Body of pancreas (tissue), 4 donors: Measurements from ENCODE around the gene DFFB. TPM values are rescaled to one million over a fixed set of nuclear protein-coding genes. Genes with fewer than 3 reads are reported as not detected.

Experiments used
- ATAC-seq: fragments of 150-250 bp; one replicate; pipeline ENCODE4 v1.9.1; 2016
- DNase-seq, 4 donors: peaks; one replicate each; pipeline ENCODE4 v3.0.0-alpha.2; 2019
- H3K27ac ChIP-seq, 4 donors: fragments of 200-600 bp; sonication (generic); 1 replicate in 3 of 4; 2 replicates in 1 of 4; pipeline versions ENCODE4 v1.5.1 to v1.6.1; 2016 to 2019; ENCODE audit warnings: mild to moderate bottlenecking in 1 of 4, mixed read lengths in 1 of 4, moderate library complexity in 1 of 4
- H3K27me3 ChIP-seq, 2 donors: fragments of 200-600 bp; sonication (generic); one replicate each; pipeline ENCODE4 v1.6.0; 2016; ENCODE audit warnings: mild to moderate bottlenecking in 1 of 2
- H3K36me3 ChIP-seq, 2 donors: fragments of 200-600 bp; sonication (generic); replicated peaks in 1 of 2; 2 replicates each; pipeline ENCODE4 v1.5.1; 2016; ENCODE audit warnings: low read depth in 2 of 2; ENCODE audit not compliant: insufficient read depth in 1 of 2
- H3K4me1 ChIP-seq: fragments of 200-600 bp; sonication (generic); one replicate; pipeline ENCODE4 v1.6.0; 2016
- H3K4me3 ChIP-seq, 2 donors: fragments of 200-600 bp; sonication (generic); 1 replicate in 1 of 2; 2 replicates in 1 of 2; pipeline ENCODE4 v1.5.1; 2016 to 2019
- H3K9me3 ChIP-seq, 3 donors: fragments of 200-600 bp; sonication (generic); 1 replicate in 2 of 3; 2 replicates in 1 of 3; pipeline ENCODE4 v1.5.1; 2016
- CTCF ChIP-seq, 7 experiments: fragments of 450-650 bp in 4 of 7; fragments of 200-600 bp in 3 of 7; sonication (generic) in 3 of 7; IDR thresholded peaks; one replicate each; pipeline ENCODE4 v1.5.1; 2016 to 2019; ENCODE audit warnings: antibody characterized with exemption in 7 of 7
- POLR2A ChIP-seq, 3 donors: fragments of 450-650 bp; IDR thresholded peaks; one replicate each; pipeline ENCODE4 v1.6.1; 2016; ENCODE audit warnings: antibody characterized with exemption in 3 of 3, mild to moderate bottlenecking in 2 of 3
- WGBS, 2 donors: methylation state at CpG; one replicate each; pipeline ENCODE4 v1.1.5; 2017; 5-methylcytosine and 5-hydroxymethylcytosine counted together
- intact Hi-C: fragments of 100-400 bp; cut with DNase I; formaldehyde crosslinking; loops from one replicate; pipeline ENCODE4 v1.15.1; 2023
- total RNA-seq, 2 donors: library from RNA; depleted of rRNA; stranded (reverse); fragments of >200 nt; gene quantifications; one replicate each; pipeline ENCODE4 v1.1.0, GENCODE V29; 2016

DFFB gene
- total RNA-seq, 2 donors from 2014 or later: 6.5 to 13.5 TPM

GRCh38 chr1:3886106-3886670 lies 28.9 kb downstream of the DFFB start:
- peaks cover 7 to 14% of the 10 kb centered on the region in 2 donors for H3K36me3 ChIP-seq

GRCh38 chr1:3886691-3887090 lies 29.4 kb downstream of the DFFB start:
- H3K27ac ChIP-seq: no peak overlapping the region
- intact Hi-C loops: no loop called here
- ATAC-seq: no peak
- H3K27me3 ChIP-seq: no peaks in the 10 kb centered on the region
- H3K9me3 ChIP-seq: no peaks in the 10 kb centered on the region
- H3K36me3 ChIP-seq: peaks cover 7 to 14% of the 10 kb centered on the region in 2 donors
- DNase-seq: no peak
- TF ChIP-seq CTCF (IDR thresholded peaks at IDR 0.05) (no peak), POLR2A (IDR thresholded peaks at IDR 0.05) (no peak)
- H3K4me3 ChIP-seq: no peak overlapping the region
- H3K4me1 ChIP-seq: no peaks in the 10 kb centered on the region
- WGBS, 2 donors: 87 to 88% methylated on average over 8 of the region's 8 CpGs

More at GRCh38 chr1:3886106-3886670, 28.9 kb downstream of the DFFB start:
- TF ChIP-seq POLR2A (IDR thresholded peaks at IDR 0.05): no peak
- TF ChIP-seq CTCF (IDR thresholded peaks at IDR 0.05): no peak
- Histone ChIP-seq H3K27me3 (no peaks in the 10 kb centered on the region), H3K4me1 (no peaks in the 10 kb centered on the region), H3K27ac (no peak overlapping the region), H3K4me3 (no peak overlapping the region), H3K9me3 (no peaks in the 10 kb centered on the region)
- 89 to 99% methylated on average over 7 to 15 of the region's 15 CpGs for WGBS, 2 donors
- DNase-seq (no peak), ATAC-seq (no peak)
- intact Hi-C loops: no loop called here

- intact Hi-C loops: no loop called here
- H3K27ac ChIP-seq: no peak overlapping the region
- WGBS, 2 donors: 80 to 89% methylated on average over 9 to 15 of the region's 15 CpGs
- DNase-seq (no peak), ATAC-seq (no peak)
- H3K4me3 ChIP-seq: no peak overlapping the region
- no peaks in the 10 kb centered on the region for H3K9me3 ChIP-seq
- peaks cover 7 to 14% of the 10 kb centered on the region in 2 donors for H3K36me3 ChIP-seq
- H3K27me3 ChIP-seq: no peaks in the 10 kb centered on the region
- peaks cover 6% of the 10 kb centered on the region for H3K4me1 ChIP-seq
- no peak for TF ChIP-seq POLR2A (IDR thresholded peaks at IDR 0.05)
- no peak for TF ChIP-seq CTCF (IDR thresholded peaks at IDR 0.05)
Measured at GRCh38 chr1:3888301-3888700, 31.0 kb downstream of the DFFB start.

GRCh38 chr1:3889936-3890335 lies 32.7 kb downstream of the DFFB start:
- H3K36me3 ChIP-seq: peaks cover 7 to 14% of the 10 kb centered on the region in 2 donors
- WGBS, 2 donors: 89 to 97% methylated on average over 14 of the region's 14 CpGs

More at GRCh38 chr1:3889936-3890335, 32.7 kb downstream of the DFFB start:
- intact Hi-C loops: no loop called here
- H3K27me3 ChIP-seq: no peaks in the 10 kb centered on the region
- TF ChIP-seq POLR2A (IDR thresholded peaks at IDR 0.05) (no peak), CTCF (IDR thresholded peaks at IDR 0.05) (no peak)
- no peak for ATAC-seq
- H3K27ac ChIP-seq: no peak overlapping the region
- no peak for DNase-seq
- H3K9me3 ChIP-seq: no peaks in the 10 kb centered on the region
- peaks cover 6% of the 10 kb centered on the region for H3K4me1 ChIP-seq
- no peak overlapping the region for H3K4me3 ChIP-seq
